Transverse colon (tissue), 4 donors: ENCODE measurements around the gene PSMG3.

Source experiments
- CTCF ChIP-seq, 5 experiments: fragments of 200-600 bp in 3 of 5; fragments of 450-650 bp in 2 of 5; sonication (generic) in 3 of 5; IDR thresholded peaks; 1 replicate in 2 of 5; 2 replicates in 3 of 5; pipeline ENCODE4 v1.5.1; 2016 to 2017; ENCODE audit warnings: antibody characterized with exemption in 5 of 5, inconsistent platforms in 3 of 5, mild to moderate bottlenecking in 2 of 5, moderate library complexity in 1 of 5
- POLR2A ChIP-seq: fragments of 450-650 bp; IDR thresholded peaks from one replicate; pipeline ENCODE4 v1.6.1; 2016; ENCODE audit warnings: antibody characterized with exemption, mild to moderate bottlenecking, moderate library complexity
- POLR2AphosphoS5 ChIP-seq, 3 donors: sonication (generic); formaldehyde crosslinking; IDR thresholded peaks; one replicate each; pipeline ENCODE4 v1.6.1; 2016; ENCODE audit warnings: antibody characterized with exemption in 3 of 3

- TF ChIP-seq POLR2AphosphoS5 (IDR thresholded peaks at IDR 0.05): no peak
- no peak for TF ChIP-seq POLR2A
- TF ChIP-seq CTCF (IDR thresholded peaks at IDR 0.05): no peak
Measured at GRCh38 chr7:1603346-1604225, 33.8 kb upstream of the PSMG3 start.
